ENCODE data around the gene C12orf76.
"Not testable (repeated sequence)": the region's sequence is repeated elsewhere in the genome, so short reads cannot be mapped to it uniquely, and the experiment has no call there.

The C12orf76 gene

DNA sequence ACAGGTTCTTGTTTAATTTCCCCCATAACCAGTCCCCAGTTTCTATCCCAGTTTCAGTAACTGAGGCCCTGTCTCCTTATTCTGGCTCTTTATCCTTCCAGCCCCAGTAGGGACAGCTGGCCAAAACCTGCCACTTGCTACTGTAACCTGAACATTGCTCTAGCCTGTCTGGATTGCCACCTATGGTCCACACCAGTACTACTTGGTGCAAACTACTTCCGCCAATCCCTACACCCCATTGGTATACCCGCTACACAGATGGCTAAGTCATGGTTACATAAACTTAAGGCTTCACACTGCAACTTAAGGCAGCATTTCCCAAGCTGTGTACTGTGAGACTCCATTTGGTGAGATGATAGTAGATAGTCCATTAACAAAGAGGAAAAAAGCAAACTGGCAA is 20.3 kb upstream of the C12orf76 start:
- no peaks in the 10 kb centered on the region for H3F3A ChIP-seq (ENCODE audit: insufficient read depth, low read length)
- no peaks in the 10 kb centered on the region for H3K9me3 ChIP-seq (replicated peaks; ENCODE audit: insufficient read depth, low read length)
- no peak overlapping the region for H3K4me3 ChIP-seq (ENCODE audit: low read length)
- no peaks in the 10 kb centered on the region for H4K20me1 ChIP-seq (ENCODE audit: insufficient read depth, low read length)
- no peaks in the 10 kb centered on the region for H3K9me2 ChIP-seq (replicated peaks; ENCODE audit: insufficient read depth, low read length)
- H3K27ac ChIP-seq (ENCODE audit: low read length) = no peak overlapping the region
- no peak overlapping the region for H3K4me2 ChIP-seq (ENCODE audit: low read depth, low read length)
- TF ChIP-seq EZH2 (optimal IDR thresholded peaks at IDR 0.05; ENCODE audit: low read depth, low read length) (no peak), EZH2phosphoT487 (IDR thresholded peaks at IDR 0.05; ENCODE audit: low read length) (no peak)
- TF ChIP-seq, protein P1, sequence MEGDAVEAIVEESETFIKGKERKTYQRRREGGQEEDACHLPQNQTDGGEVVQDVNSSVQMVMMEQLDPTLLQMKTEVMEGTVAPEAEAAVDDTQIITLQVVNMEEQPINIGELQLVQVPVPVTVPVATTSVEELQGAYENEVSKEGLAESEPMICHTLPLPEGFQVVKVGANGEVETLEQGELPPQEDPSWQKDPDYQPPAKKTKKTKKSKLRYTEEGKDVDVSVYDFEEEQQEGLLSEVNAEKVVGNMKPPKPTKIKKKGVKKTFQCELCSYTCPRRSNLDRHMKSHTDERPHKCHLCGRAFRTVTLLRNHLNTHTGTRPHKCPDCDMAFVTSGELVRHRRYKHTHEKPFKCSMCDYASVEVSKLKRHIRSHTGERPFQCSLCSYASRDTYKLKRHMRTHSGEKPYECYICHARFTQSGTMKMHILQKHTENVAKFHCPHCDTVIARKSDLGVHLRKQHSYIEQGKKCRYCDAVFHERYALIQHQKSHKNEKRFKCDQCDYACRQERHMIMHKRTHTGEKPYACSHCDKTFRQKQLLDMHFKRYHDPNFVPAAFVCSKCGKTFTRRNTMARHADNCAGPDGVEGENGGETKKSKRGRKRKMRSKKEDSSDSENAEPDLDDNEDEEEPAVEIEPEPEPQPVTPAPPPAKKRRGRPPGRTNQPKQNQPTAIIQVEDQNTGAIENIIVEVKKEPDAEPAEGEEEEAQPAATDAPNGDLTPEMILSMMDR (IDR thresholded peaks at IDR 0.05; ENCODE audit: low read length) = no peak
- H2AFZ ChIP-seq (ENCODE audit: low read length) = no peak overlapping the region
- no peaks in the 10 kb centered on the region for H3K36me3 ChIP-seq (replicated peaks; ENCODE audit: insufficient read depth, low read length)
- H3K79me2 ChIP-seq (ENCODE audit: low read length) = no peaks in the 10 kb centered on the region
- H3K27me3 ChIP-seq (replicated peaks; ENCODE audit: insufficient read depth, low read length) = no peaks in the 10 kb centered on the region
- no peak overlapping the region for H3K9ac ChIP-seq (ENCODE audit: low read length)
- DNase-seq = no peak
- H3K4me1 ChIP-seq (ENCODE audit: low read length) = no peaks in the 10 kb centered on the region

DNA sequence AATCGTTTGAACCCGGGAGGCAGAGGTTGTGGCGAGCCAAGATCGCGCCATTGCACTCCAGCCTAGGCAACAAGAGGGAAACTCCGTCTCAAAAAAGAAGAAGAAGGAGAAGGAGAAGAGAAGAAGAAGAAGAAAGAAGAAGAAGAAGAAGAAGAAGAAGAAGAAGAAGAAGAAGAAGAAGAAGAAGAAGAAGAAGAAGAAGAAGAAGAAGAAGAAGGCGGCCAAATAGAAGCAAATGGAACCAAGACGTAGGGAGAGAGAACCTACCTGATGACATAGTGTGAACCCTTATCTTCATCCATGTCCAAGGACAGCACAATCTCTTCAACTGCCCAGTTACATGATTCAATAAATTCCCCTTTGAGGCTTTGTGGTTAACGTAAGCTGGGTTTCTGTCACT is 19.8 kb upstream of the C12orf76 start:
- not testable (repeated sequence) for DNase-seq; H3K4me2 ChIP-seq (ENCODE audit: low read depth, low read length); H3K4me3 ChIP-seq (ENCODE audit: low read length); H3K9ac ChIP-seq (ENCODE audit: low read length); H3K79me2 ChIP-seq (ENCODE audit: low read length); H4K20me1 ChIP-seq (ENCODE audit: insufficient read depth, low read length); H3K4me1 ChIP-seq (ENCODE audit: low read length); H3K9me3 ChIP-seq (replicated peaks; ENCODE audit: insufficient read depth, low read length); H2AFZ ChIP-seq (ENCODE audit: low read length); H3K9me2 ChIP-seq (replicated peaks; ENCODE audit: insufficient read depth, low read length); H3K36me3 ChIP-seq (replicated peaks; ENCODE audit: insufficient read depth, low read length); H3F3A ChIP-seq (ENCODE audit: insufficient read depth, low read length); H3K27me3 ChIP-seq (replicated peaks; ENCODE audit: insufficient read depth, low read length); H3K27ac ChIP-seq (ENCODE audit: low read length)

DNA sequence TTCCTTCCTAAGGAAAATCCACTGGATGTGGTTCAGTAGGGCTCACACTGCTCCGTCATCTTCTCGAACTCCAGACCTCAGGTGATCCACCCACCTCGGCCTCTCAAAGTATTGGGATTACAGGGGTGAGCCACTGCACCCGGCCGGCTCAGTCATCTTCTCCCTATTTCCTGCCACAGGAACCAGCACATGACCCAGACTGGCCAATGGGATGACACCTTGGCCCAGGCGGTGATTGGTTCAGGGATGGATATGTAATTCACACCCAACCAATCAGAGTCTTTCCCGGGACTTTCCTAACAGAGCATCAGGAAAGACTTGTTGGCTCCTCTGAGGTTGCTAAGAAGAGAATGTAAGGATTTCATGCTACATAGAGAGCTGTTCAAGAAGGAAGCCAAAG is 19.2 kb upstream of the C12orf76 start:
- Histone ChIP-seq H3F3A (ENCODE audit: insufficient read depth, low read length) (no peaks in the 10 kb centered on the region), H3K79me2 (ENCODE audit: low read length) (no peaks in the 10 kb centered on the region), H4K20me1 (ENCODE audit: insufficient read depth, low read length) (no peaks in the 10 kb centered on the region), H2AFZ (ENCODE audit: low read length) (no peak overlapping the region), H3K4me3 (ENCODE audit: low read length) (no peak overlapping the region), H3K27ac (ENCODE audit: low read length) (no peak overlapping the region), H3K4me2 (ENCODE audit: low read depth, low read length) (no peak overlapping the region), H3K9me3 (replicated peaks; ENCODE audit: insufficient read depth, low read length) (no peaks in the 10 kb centered on the region), H3K36me3 (replicated peaks; ENCODE audit: insufficient read depth, low read length) (no peaks in the 10 kb centered on the region), H3K9me2 (replicated peaks; ENCODE audit: insufficient read depth, low read length) (no peaks in the 10 kb centered on the region), H3K4me1 (ENCODE audit: low read length) (no peaks in the 10 kb centered on the region), H3K9ac (ENCODE audit: low read length) (no peak overlapping the region), H3K27me3 (replicated peaks; ENCODE audit: insufficient read depth, low read length) (no peaks in the 10 kb centered on the region)
- no peak for DNase-seq
- TF ChIP-seq EZH2phosphoT487 (IDR thresholded peaks at IDR 0.05; ENCODE audit: low read length) = no peak
- TF ChIP-seq, protein P1 (IDR thresholded peaks at IDR 0.05; ENCODE audit: low read length) = no peak
- no peak for TF ChIP-seq EZH2 (optimal IDR thresholded peaks at IDR 0.05; ENCODE audit: low read depth, low read length)

DNA sequence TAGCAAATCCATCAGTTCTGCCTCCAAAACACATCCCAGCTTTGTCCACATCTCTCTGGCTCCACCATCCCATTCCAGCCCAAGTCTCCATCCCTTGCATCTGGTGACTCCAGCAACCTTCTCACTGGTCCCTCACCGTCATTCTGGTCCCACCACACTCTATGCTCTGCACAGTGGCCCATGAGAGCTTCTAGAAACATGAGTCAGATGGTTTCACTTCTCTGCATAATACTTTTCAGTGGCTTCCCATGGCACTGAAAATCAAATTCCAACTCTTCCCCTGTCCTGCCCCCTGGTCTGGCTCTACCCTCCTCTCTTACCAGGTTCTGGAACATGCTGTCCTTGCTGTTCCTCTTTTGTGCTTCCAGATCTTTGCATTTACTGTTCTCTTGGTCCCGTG is 17.2 kb upstream of the C12orf76 start:
- Histone ChIP-seq H3K27me3 (replicated peaks; ENCODE audit: insufficient read depth, low read length) (no peaks in the 10 kb centered on the region), H3K9ac (ENCODE audit: low read length) (no peak overlapping the region), H3K36me3 (replicated peaks; ENCODE audit: insufficient read depth, low read length) (no peaks in the 10 kb centered on the region), H3K9me2 (replicated peaks; ENCODE audit: insufficient read depth, low read length) (no peaks in the 10 kb centered on the region), H3K4me2 (ENCODE audit: low read depth, low read length) (no peak overlapping the region), H3K4me3 (ENCODE audit: low read length) (no peak overlapping the region), H3K4me1 (ENCODE audit: low read length) (no peaks in the 10 kb centered on the region), H4K20me1 (ENCODE audit: insufficient read depth, low read length) (no peaks in the 10 kb centered on the region), H3K9me3 (replicated peaks; ENCODE audit: insufficient read depth, low read length) (no peaks in the 10 kb centered on the region), H3K27ac (ENCODE audit: low read length) (no peak overlapping the region), H3K79me2 (ENCODE audit: low read length) (no peaks in the 10 kb centered on the region), H3F3A (ENCODE audit: insufficient read depth, low read length) (no peaks in the 10 kb centered on the region), H2AFZ (ENCODE audit: low read length) (no peak overlapping the region)
- TF ChIP-seq EZH2 (optimal IDR thresholded peaks at IDR 0.05; ENCODE audit: low read depth, low read length) (no peak), EZH2phosphoT487 (IDR thresholded peaks at IDR 0.05; ENCODE audit: low read length) (no peak)
- TF ChIP-seq, protein P1 (IDR thresholded peaks at IDR 0.05; ENCODE audit: low read length) = no peak
- no peak for DNase-seq
